IMR-90 (cell line): Measurements from ENCODE around the gene KLC4. TPM values are rescaled to one million over a fixed set of nuclear protein-coding genes. Genes with fewer than 3 reads are reported as not detected.

Source experiments
- ATAC-seq: fragments of 200-7000 bp; cut with Tn5 transposase; 2 replicates; pipeline ENCODE4 v1.9.1; 2020; ENCODE audit warnings: low read depth, mild to moderate bottlenecking, moderate library complexity
- BruUV-seq: library from RNA; stranded (reverse); fragments of 400-500 nt; replicated peaks from 2 replicates; lab custom pipeline; 2021; lab: Mats Ljungman, UMichigan
- CTCF ChIA-PET: fragments of 300-600 bp; formaldehyde crosslinking; extraction: SDS; loops from one replicate; lab custom pipeline; 2021; ENCODE audit warnings: antibody characterized with exemption; lab: Yijun Ruan, JAX
- POLR2A ChIA-PET: fragments of 300-600 bp; sonication (Branson Sonifier 250); formaldehyde crosslinking; loops from one replicate; lab custom pipeline; 2022; ENCODE audit warnings: antibody characterized with exemption; ENCODE audit not compliant: unreplicated experiment; lab: Charles Lee
- DNase-seq: peaks from one replicate; pipeline ENCODE4 v3.0.0; 2013
- H2AFZ ChIP-seq: replicated peaks from 2 replicates; pipeline ENCODE3; 2013; ENCODE audit warnings: low read length, mild to moderate bottlenecking; ENCODE audit not compliant: poor library complexity
- H2AK5ac ChIP-seq: 2 replicates; pipeline ENCODE4 v1.6.1; 2013; ENCODE audit warnings: low read depth, low read length, inconsistent platforms
- H2AK9ac ChIP-seq: replicated peaks from 2 replicates; pipeline ENCODE3; 2013; ENCODE audit warnings: mild to moderate bottlenecking, low read depth, low read length, moderate library complexity; ENCODE audit not compliant: poor library complexity
- H2BK120ac ChIP-seq: 2 replicates; pipeline ENCODE4 v1.6.1; 2013; ENCODE audit warnings: low read depth, low read length, inconsistent platforms
- H2BK15ac ChIP-seq: 3 replicates; pipeline ENCODE4 v1.6.1; 2013; ENCODE audit warnings: low read depth, low read length, inconsistent platforms
- H2BK20ac ChIP-seq: 2 replicates; pipeline ENCODE4 v1.6.1; 2013; ENCODE audit warnings: low read depth, mild to moderate bottlenecking, inconsistent platforms, low read length, moderate library complexity
- H2BK5ac ChIP-seq: 2 replicates; pipeline ENCODE4 v1.6.1; 2013; ENCODE audit warnings: mild to moderate bottlenecking, low read depth, low read length, inconsistent platforms; ENCODE audit not compliant: poor library complexity, severe bottlenecking
- H3K14ac ChIP-seq: replicated peaks from 2 replicates; pipeline ENCODE4 v1.6.1; 2013; ENCODE audit warnings: low read depth, low read length, inconsistent platforms
- H3K18ac ChIP-seq: 2 replicates; pipeline ENCODE4 v1.6.1; 2013; ENCODE audit warnings: low read depth, low read length, control low read depth
- H3K23ac ChIP-seq: 2 replicates; pipeline ENCODE4 v1.6.1; 2013; ENCODE audit warnings: low read depth, low read length, inconsistent platforms
- H3K27ac ChIP-seq: 2 replicates; pipeline ENCODE4 v1.5.1; 2013; ENCODE audit warnings: mild to moderate bottlenecking, control low read depth, low read length; ENCODE audit not compliant: insufficient read depth
- H3K27me3 ChIP-seq: 2 replicates; pipeline ENCODE4 v1.6.1; 2013; ENCODE audit warnings: low read length; ENCODE audit not compliant: control insufficient read depth, insufficient read depth
- H3K36me3 ChIP-seq: 2 replicates; pipeline ENCODE4 v1.6.1; 2013; ENCODE audit warnings: low read length, mixed read lengths; ENCODE audit not compliant: control insufficient read depth, insufficient read depth
- H3K4ac ChIP-seq: 2 replicates; pipeline ENCODE4 v1.6.1; 2013; ENCODE audit warnings: low read depth, low read length, inconsistent platforms
- H3K4me1 ChIP-seq: 2 replicates; pipeline ENCODE4 v1.6.1; 2013; ENCODE audit warnings: low read length, mixed read lengths; ENCODE audit not compliant: control insufficient read depth, insufficient read depth
- H3K4me2 ChIP-seq: 2 replicates; pipeline ENCODE4 v1.6.1; 2013; ENCODE audit warnings: low read depth, mild to moderate bottlenecking, control low read depth, low read length, moderate library complexity
- H3K4me3 ChIP-seq: 2 replicates; pipeline ENCODE4 v1.5.1; 2013; ENCODE audit warnings: low read depth, mild to moderate bottlenecking, control low read depth, low read length, moderate library complexity; ENCODE audit not compliant: insufficient read depth
- H3K56ac ChIP-seq: 2 replicates; pipeline ENCODE4 v1.6.1; 2013; ENCODE audit warnings: low read length, inconsistent platforms; ENCODE audit not compliant: insufficient read depth; ENCODE audit errors: extremely low read depth
- H3K79me1 ChIP-seq, 2 experiments: 2 replicates each; pipeline ENCODE4 v1.6.1; 2013; ENCODE audit warnings: low read length in 2 of 2, inconsistent platforms in 1 of 2, low read depth in 1 of 2
- H3K9ac ChIP-seq: 2 replicates; pipeline ENCODE4 v1.6.1; 2013; ENCODE audit warnings: low read depth, low read length, control low read depth
- H3K9me1 ChIP-seq: 2 replicates; pipeline ENCODE4 v1.6.1; 2013; ENCODE audit warnings: low read length, inconsistent platforms; ENCODE audit not compliant: insufficient read depth
- H3K9me3 ChIP-seq: 2 replicates; pipeline ENCODE4 v1.6.1; 2013; ENCODE audit warnings: low read length; ENCODE audit not compliant: control insufficient read depth, insufficient read depth
- H4K20me1 ChIP-seq: 2 replicates; pipeline ENCODE4 v1.6.1; 2013; ENCODE audit warnings: low read length, inconsistent platforms; ENCODE audit not compliant: insufficient read depth
- H4K5ac ChIP-seq: 2 replicates; pipeline ENCODE4 v1.6.1; 2013; ENCODE audit warnings: mild to moderate bottlenecking, low read depth, low read length, control low read depth
- H4K8ac ChIP-seq, 2 experiments: 2 replicates each; pipeline ENCODE4 v1.6.1; 2013; ENCODE audit warnings: low read depth in 2 of 2, low read length in 2 of 2, control low read depth in 1 of 2, inconsistent platforms in 1 of 2
- H4K91ac ChIP-seq: 2 replicates; pipeline ENCODE4 v1.6.1; 2013; ENCODE audit warnings: low read depth, low read length, inconsistent platforms; ENCODE audit not compliant: insufficient read depth
- BHLHE40 ChIP-seq: fragments of 150-350 bp; IDR thresholded peaks from 2 replicates; pipeline ENCODE4 v1.6.1; 2016; ENCODE audit warnings: mild to moderate bottlenecking, low read depth, low read length
- CEBPB ChIP-seq: IDR thresholded peaks from 2 replicates; pipeline ENCODE4 v1.6.1; 2012; ENCODE audit warnings: low read depth, low read length, improper control_type of control experiment
- CHD1 ChIP-seq: IDR thresholded peaks from 2 replicates; pipeline ENCODE4 v1.6.1; 2012; ENCODE audit warnings: low read depth, low read length, improper control_type of control experiment
- CTCF ChIP-seq: conservative IDR thresholded peaks from 2 replicates; pipeline ENCODE4 v1.5.1; 2012; ENCODE audit warnings: mild to moderate bottlenecking, low read depth, low read length, improper control_type of control experiment
- ELK1 ChIP-seq: fragments of 150-350 bp; IDR thresholded peaks from 2 replicates; pipeline ENCODE4 v1.6.1; 2016; ENCODE audit warnings: low read depth, mild to moderate bottlenecking, low read length, moderate library complexity, borderline replicate concordance
- FOS ChIP-seq: fragments of 150-350 bp; IDR thresholded peaks from 2 replicates; pipeline ENCODE4 v1.6.1; 2016; ENCODE audit warnings: low read depth, low read length
- MAFK ChIP-seq: IDR thresholded peaks from 2 replicates; pipeline ENCODE4 v1.6.1; 2012; ENCODE audit warnings: low read depth, low read length, improper control_type of control experiment
- MAZ ChIP-seq: IDR thresholded peaks from 2 replicates; pipeline ENCODE4 v1.6.1; 2012; ENCODE audit warnings: low read depth, mild to moderate bottlenecking, low read length, improper control_type of control experiment, moderate library complexity, borderline replicate concordance
- MXI1 ChIP-seq: IDR thresholded peaks from 2 replicates; pipeline ENCODE4 v1.6.1; 2012; ENCODE audit warnings: low read depth, mild to moderate bottlenecking, low read length, moderate library complexity, borderline replicate concordance
- NFE2L2 ChIP-seq: fragments of 150-350 bp; IDR thresholded peaks from 2 replicates; pipeline ENCODE4 v1.6.1; 2016; ENCODE audit warnings: low read depth, mild to moderate bottlenecking, low read length
- POLR2A ChIP-seq: IDR thresholded peaks from 2 replicates; pipeline ENCODE4 v1.6.1; 2012; ENCODE audit warnings: mild to moderate bottlenecking, low read depth, low read length
- RAD21 ChIP-seq: IDR thresholded peaks from 2 replicates; pipeline ENCODE4 v1.6.1; 2012; ENCODE audit warnings: low read length, improper control_type of control experiment
- RCOR1 ChIP-seq: IDR thresholded peaks from 2 replicates; pipeline ENCODE4 v1.6.1; 2012; ENCODE audit warnings: mild to moderate bottlenecking, low read length, improper control_type of control experiment; ENCODE audit not compliant: insufficient replicate concordance
- RFX5 ChIP-seq: IDR thresholded peaks from 2 replicates; pipeline ENCODE4 v1.8.0; 2012; ENCODE audit warnings: low read depth, mild to moderate bottlenecking, low read length, moderate library complexity
- SMC3 ChIP-seq: fragments of 150-350 bp; IDR thresholded peaks from 2 replicates; pipeline ENCODE4 v1.6.1; 2016; ENCODE audit warnings: low read depth, mild to moderate bottlenecking, antibody characterized with exemption, low read length, moderate library complexity
- USF2 ChIP-seq: fragments of 150-350 bp; IDR thresholded peaks from 2 replicates; pipeline ENCODE4 v1.6.1; 2017; ENCODE audit warnings: mild to moderate bottlenecking, antibody characterized with exemption, low read length, low read depth
- WGBS, 2 experiments: methylation state at CpG; one replicate each; pipeline versions ENCODE4 v1.1.5 to v1.1.7; 2013; ENCODE audit warnings: missing lambda C conversion rate in 2 of 2; ENCODE audit not compliant: insufficient read length in 1 of 2; ENCODE audit errors: extremely low coverage in 2 of 2; 5-methylcytosine and 5-hydroxymethylcytosine counted together
- dilution Hi-C: fragments of 300-500 bp; cut with HindIII; formaldehyde crosslinking; loops from one replicate; pipeline ENCODE4 v1.14.3; 2018; ENCODE audit warnings: low sequenced_read_pairs; ENCODE audit not compliant: unreplicated experiment
- in situ Hi-C: fragments of 300-500 bp; cut with MboI; formaldehyde crosslinking; loops from 3 replicates; pipeline ENCODE4 v1.14.3; 2019; ENCODE audit warnings: low sequenced_read_pairs, inconsistent platforms, mixed read lengths
- intact Hi-C: fragments of 100-400 bp; cut with micrococcal nuclease; formaldehyde crosslinking; loops from 2 replicates; pipeline ENCODE4 v1.10.0; 2022
- polyA plus RNA-seq, 3 experiments: library from polyadenylated mRNA; depleted of rRNA; stranded (reverse); fragments of >200 nt; gene quantifications; 2 replicates each; pipeline ENCODE4 v1.2.3, GENCODE V29; 2012; ENCODE audit warnings: low replicate concordance in 1 of 3
- total RNA-seq: library from RNA; depleted of rRNA; stranded (reverse); fragments of >200 nt; gene quantifications from 2 replicates; pipeline ENCODE4 v1.2.3, GENCODE V29; 2012

The KLC4 gene
- total and polyA plus RNA-seq, 2 of the 4 experiments (the other 2 are of a cell fraction): 10.9 to 13.0 TPM

- BruUV-seq: no TSS peak
- H4K91ac ChIP-seq: no peak overlapping the region
- no peak overlapping the region for H3K4ac ChIP-seq
- no peak overlapping the region for H3K27ac ChIP-seq
- peaks cover 7 to 9% of the 10 kb centered on the region in 2 experiments; a peak in 2 of 4 replicates for H3K79me1 ChIP-seq
- H4K5ac ChIP-seq: no peak overlapping the region
- H3K56ac ChIP-seq: no peak overlapping the region
- H3K18ac ChIP-seq: no peak overlapping the region
- dilution Hi-C loops (no loop called here), in situ Hi-C loops (no loop called here), intact Hi-C loops (no loop called here)
- no peak overlapping the region for H3K4me2 ChIP-seq
- no peak for TF ChIP-seq MAFK
- TF ChIP-seq RCOR1: no peak
- TF ChIP-seq BHLHE40: no peak
- no peak for TF ChIP-seq MXI1
- TF ChIP-seq FOS: no peak
- no peak for TF ChIP-seq RFX5
- TF ChIP-seq CTCF: no peak
- no peak for TF ChIP-seq POLR2A
- TF ChIP-seq CEBPB: no peak
- no peak for TF ChIP-seq USF2
- TF ChIP-seq RAD21: no peak
- TF ChIP-seq MAZ: no peak
- no peak for TF ChIP-seq CHD1
- TF ChIP-seq SMC3: no peak
- no peak for TF ChIP-seq ELK1
- no peak for TF ChIP-seq NFE2L2
- no peak for ATAC-seq
- no peak overlapping the region for H3K23ac ChIP-seq
- POLR2A ChIA-PET: no interaction called here
- DNase-seq: no peak
- no peak overlapping the region for H4K8ac ChIP-seq
- H3K9ac ChIP-seq: no peak overlapping the region
- CTCF ChIA-PET: no interaction called here
- WGBS, 2 experiments: 100% methylated on average over 4 of the region's 9 CpGs; no CpG with 5 or more reads in 1 of the 2 experiments
- H3K9me3 ChIP-seq: no peaks in the 10 kb centered on the region
- no peak overlapping the region for H2AK5ac ChIP-seq
- H3K4me3 ChIP-seq: no peak overlapping the region
- H2AK9ac ChIP-seq: no peak overlapping the region
- H3K36me3 ChIP-seq: peaks cover 58% of the 10 kb centered on the region
- no peak overlapping the region for H2BK120ac ChIP-seq
- H3K9me1 ChIP-seq: no peaks in the 10 kb centered on the region
- no peaks in the 10 kb centered on the region for H3K27me3 ChIP-seq
- no peaks in the 10 kb centered on the region for H3K4me1 ChIP-seq
- H2AFZ ChIP-seq: no peak overlapping the region
- no peak overlapping the region for H2BK20ac ChIP-seq
- 0 out of 2 replicates have a peak, but pooled peaks cover 3% of the 10 kb centered on the region for H4K20me1 ChIP-seq
- H3K14ac ChIP-seq: no peak overlapping the region
- no peak overlapping the region for H2BK15ac ChIP-seq
- H2BK5ac ChIP-seq: no peak overlapping the region
Observed at GRCh38 chr6:43037706-43038105, 21.7 kb upstream of the KLC4 start.
